Measurements from ENCODE around the gene VCP. TPM values are rescaled to one million over a fixed set of nuclear protein-coding genes. Genes with fewer than 3 reads are reported as not detected.

VCP gene
- total and polyA plus RNA-seq, 9 of the 15 experiments (the other 6 are each of a cell fraction or from before 2014, with no cell fraction given), result 7.1 to 257 (median 199) TPM

- TF ChIP-seq UBTF (IDR thresholded peaks at IDR 0.05; ENCODE audit: borderline replicate concordance in 1 of 2, low read depth in 2 of 2, low read length in 2 of 2), result peak in 1 of 2 experiments; percentile 56; a peak in 1 of 4 replicates
- TF ChIP-seq ZBTB43 (CRISPR knock-in tag; IDR thresholded peaks at IDR 0.05), result no peak
- no peak for TF ChIP-seq FIP1L1 (IDR thresholded peaks at IDR 0.05; ENCODE audit: low read depth, low read length, poor library complexity, severe bottlenecking)
- no peak for TF ChIP-seq ZEB2 (IDR thresholded peaks at IDR 0.05)
- no peak for TF ChIP-seq SP2 (IDR thresholded peaks at IDR 0.05; ENCODE audit: extremely low read depth, low read depth, low read length, poor library complexity, severe bottlenecking)
- TF ChIP-seq SLC30A9 (CRISPR knock-in tag; IDR thresholded peaks at IDR 0.05), result no peak
- TF ChIP-seq IFI16 (CRISPR knock-in tag; IDR thresholded peaks at IDR 0.05), result no peak
- TF ChIP-seq ZMIZ1 (IDR thresholded peaks at IDR 0.05; ENCODE audit: low read depth in 2 of 2, low read length in 2 of 2), result no peak
- TF ChIP-seq TBP (optimal IDR thresholded peaks at IDR 0.05; ENCODE audit: low read depth, low read length), result peak; percentile 43
- peak; percentile 67 for TF ChIP-seq NFYB (IDR thresholded peaks at IDR 0.05; ENCODE audit: extremely low read depth, insufficient read length)
- no peak for TF ChIP-seq ZNF75A (CRISPR knock-in tag; IDR thresholded peaks at IDR 0.05)
- no peak for TF ChIP-seq ZC3H11A (IDR thresholded peaks at IDR 0.05; ENCODE audit: low read depth, low read length)
- TF ChIP-seq BACH1 (tag; IDR thresholded peaks at IDR 0.05), result no peak
- TF ChIP-seq L3MBTL2 (IDR thresholded peaks at IDR 0.05), result peak; percentile 89
- TF ChIP-seq ZFPM2 (CRISPR knock-in tag; IDR thresholded peaks at IDR 0.05), result no peak
- peak in 1 of 2 experiments; percentile 61; a peak in 1 of 4 replicates for TF ChIP-seq SIN3A (IDR thresholded peaks at IDR 0.05; ENCODE audit: borderline replicate concordance in 2 of 2, control insufficient read depth in 1 of 2, low read depth in 2 of 2, low read length in 2 of 2)
- TF ChIP-seq ZNF449 (CRISPR knock-in tag; IDR thresholded peaks at IDR 0.05), result no peak
- no peak for TF ChIP-seq NFATC3 (IDR thresholded peaks at IDR 0.05)
Measured at GRCh38 chr9:35079426-35080341, 7.3 kb upstream of the VCP start, which contains the start of gene FANCG (continued).

All from K562 (cell line).